Lower leg skin (tissue), 3 donors: ENCODE data around the gene ETDC.

Experiments
- CTCF ChIP-seq, 3 donors: fragments of 450-650 bp; IDR thresholded peaks; one replicate each; pipeline ENCODE4 v1.5.1; 2016; ENCODE audit warnings: antibody characterized with exemption in 3 of 3, mild to moderate bottlenecking in 3 of 3, moderate library complexity in 2 of 3
- POLR2A ChIP-seq, 2 donors: fragments of 450-650 bp; IDR thresholded peaks; one replicate each; pipeline ENCODE4 v1.6.1; 2016 to 2017; ENCODE audit warnings: antibody characterized with exemption in 2 of 2, mild to moderate bottlenecking in 1 of 2, moderate library complexity in 1 of 2

GRCh38 chrX:135295944-135296305, 13.4 kb upstream of the ETDC start:
- TF ChIP-seq POLR2A (IDR thresholded peaks at IDR 0.05) (no peak), CTCF (IDR thresholded peaks at IDR 0.05) (no peak)
